ENCODE measurements around the gene ZFAND2B. TPM values are rescaled to one million over a fixed set of nuclear protein-coding genes. Genes with fewer than 3 reads are reported as not detected.

ZFAND2B gene
- total RNA-seq, 1 experiment from 2014 or later: 31.4 TPM

DNA sequence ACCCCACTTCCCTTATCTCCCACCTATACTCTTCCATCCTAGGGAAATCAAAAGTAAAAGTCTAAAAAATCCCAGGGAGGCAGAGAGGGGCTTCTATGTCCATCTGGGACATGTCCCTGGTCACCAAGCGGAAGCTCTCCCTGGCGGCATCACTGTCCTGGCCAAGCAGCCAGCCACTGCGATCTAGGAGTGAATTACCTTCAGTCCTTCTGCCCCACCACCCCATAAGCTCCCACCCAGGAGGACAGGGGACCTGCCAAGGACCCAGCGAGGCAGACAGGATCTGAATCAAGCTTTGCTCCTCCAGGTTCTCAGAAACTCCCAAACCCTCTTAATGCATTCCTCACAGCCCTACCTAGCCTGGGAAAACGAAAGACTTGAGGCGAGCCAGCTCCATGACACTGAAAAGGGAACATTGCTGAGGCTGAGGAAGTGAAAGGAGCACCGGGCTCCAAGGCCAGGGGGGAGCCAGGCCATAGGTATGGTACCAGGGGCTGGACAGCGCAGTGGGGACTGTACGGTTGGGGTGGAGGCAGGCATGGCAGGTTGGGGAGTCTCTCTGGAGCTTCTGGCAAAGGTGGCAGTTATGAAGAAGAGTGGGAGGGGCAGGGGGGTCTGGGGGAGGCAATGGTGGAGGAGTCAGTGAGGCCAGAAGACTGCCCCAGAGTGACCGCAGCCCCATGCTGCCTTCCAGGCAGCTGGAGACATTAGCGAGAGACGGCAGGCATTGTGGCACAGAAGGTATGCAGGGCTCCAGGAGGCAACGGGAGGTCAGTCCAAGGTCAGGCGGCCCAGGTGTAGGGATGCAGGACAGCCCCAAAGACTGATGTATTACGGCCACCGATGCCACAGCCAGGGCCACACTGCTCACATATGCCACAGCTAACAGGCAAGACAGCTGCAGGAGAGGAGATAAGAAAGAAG, 34.1 kb upstream of the ZFAND2B start:
- Histone ChIP-seq H3K36me3 (ENCODE audit: control insufficient read depth in 1 of 2, insufficient read depth in 2 of 2, low read length in 2 of 2) (peaks cover 0 to 7% of the 10 kb centered on the region in 2 experiments; a peak in 2 of 4 replicates), H3K9me2 (ENCODE audit: insufficient read depth) (no peaks in the 10 kb centered on the region), H3K4me2 (ENCODE audit: low read length) (no peak overlapping the region), H3K27me3 (ENCODE audit: insufficient read depth, low read length) (no peaks in the 10 kb centered on the region), H3K27ac (ENCODE audit: low read depth, low read length) (no peak overlapping the region), H4K20me1 (ENCODE audit: insufficient read depth) (no peaks in the 10 kb centered on the region), H3K9ac (ENCODE audit: low read length) (no peak overlapping the region), H3K79me2 (ENCODE audit: insufficient read depth, low read length) (peaks cover 7% of the 10 kb centered on the region; the same call in 1 of the 2 replicates), H3K4me3 (replicated peaks in 1 of 2; ENCODE audit: low read depth in 1 of 2, low read length in 2 of 2) (no peak overlapping the region), H2AFZ (ENCODE audit: low read depth, low read length, poor library complexity, severe bottlenecking) (no peak overlapping the region), H3K9me3 (ENCODE audit: control insufficient read depth in 1 of 2, insufficient read depth in 1 of 2, low read depth in 1 of 2, low read length in 2 of 2) (no peaks in the 10 kb centered on the region), H3K4me1 (ENCODE audit: control insufficient read depth in 1 of 2, insufficient read depth in 2 of 2, low read length in 2 of 2) (peaks cover 5 to 14% of the 10 kb centered on the region in 2 experiments)
- ATAC-seq (no peak), DNase-seq (ENCODE audit: low read depth, low spot score) (no peak)
- BruUV-seq (replicated peaks): no TSS peak
- POLR2A ChIA-PET: no interaction called here
- TF ChIP-seq, protein P1, sequence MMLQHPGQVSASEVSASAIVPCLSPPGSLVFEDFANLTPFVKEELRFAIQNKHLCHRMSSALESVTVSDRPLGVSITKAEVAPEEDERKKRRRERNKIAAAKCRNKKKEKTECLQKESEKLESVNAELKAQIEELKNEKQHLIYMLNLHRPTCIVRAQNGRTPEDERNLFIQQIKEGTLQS (IDR thresholded peaks at IDR 0.05): no peak
- TF ChIP-seq ZNF274 (IDR thresholded peaks at IDR 0.05; ENCODE audit: low read depth, low read length): no peak
- no peak for TF ChIP-seq SRF (IDR thresholded peaks at IDR 0.05; ENCODE audit: low read depth)
- TF ChIP-seq RAD21 (IDR thresholded peaks at IDR 0.05; ENCODE audit: low read depth): no peak
- no peak for TF ChIP-seq SP1 (IDR thresholded peaks at IDR 0.05; ENCODE audit: low read depth)
- no peak for TF ChIP-seq JUND (IDR thresholded peaks at IDR 0.05)
- TF ChIP-seq, protein P2, sequence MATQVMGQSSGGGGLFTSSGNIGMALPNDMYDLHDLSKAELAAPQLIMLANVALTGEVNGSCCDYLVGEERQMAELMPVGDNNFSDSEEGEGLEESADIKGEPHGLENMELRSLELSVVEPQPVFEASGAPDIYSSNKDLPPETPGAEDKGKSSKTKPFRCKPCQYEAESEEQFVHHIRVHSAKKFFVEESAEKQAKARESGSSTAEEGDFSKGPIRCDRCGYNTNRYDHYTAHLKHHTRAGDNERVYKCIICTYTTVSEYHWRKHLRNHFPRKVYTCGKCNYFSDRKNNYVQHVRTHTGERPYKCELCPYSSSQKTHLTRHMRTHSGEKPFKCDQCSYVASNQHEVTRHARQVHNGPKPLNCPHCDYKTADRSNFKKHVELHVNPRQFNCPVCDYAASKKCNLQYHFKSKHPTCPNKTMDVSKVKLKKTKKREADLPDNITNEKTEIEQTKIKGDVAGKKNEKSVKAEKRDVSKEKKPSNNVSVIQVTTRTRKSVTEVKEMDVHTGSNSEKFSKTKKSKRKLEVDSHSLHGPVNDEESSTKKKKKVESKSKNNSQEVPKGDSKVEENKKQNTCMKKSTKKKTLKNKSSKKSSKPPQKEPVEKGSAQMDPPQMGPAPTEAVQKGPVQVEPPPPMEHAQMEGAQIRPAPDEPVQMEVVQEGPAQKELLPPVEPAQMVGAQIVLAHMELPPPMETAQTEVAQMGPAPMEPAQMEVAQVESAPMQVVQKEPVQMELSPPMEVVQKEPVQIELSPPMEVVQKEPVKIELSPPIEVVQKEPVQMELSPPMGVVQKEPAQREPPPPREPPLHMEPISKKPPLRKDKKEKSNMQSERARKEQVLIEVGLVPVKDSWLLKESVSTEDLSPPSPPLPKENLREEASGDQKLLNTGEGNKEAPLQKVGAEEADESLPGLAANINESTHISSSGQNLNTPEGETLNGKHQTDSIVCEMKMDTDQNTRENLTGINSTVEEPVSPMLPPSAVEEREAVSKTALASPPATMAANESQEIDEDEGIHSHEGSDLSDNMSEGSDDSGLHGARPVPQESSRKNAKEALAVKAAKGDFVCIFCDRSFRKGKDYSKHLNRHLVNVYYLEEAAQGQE (IDR thresholded peaks at IDR 0.05; ENCODE audit: low read depth): no peak
- TF ChIP-seq, protein P3, sequence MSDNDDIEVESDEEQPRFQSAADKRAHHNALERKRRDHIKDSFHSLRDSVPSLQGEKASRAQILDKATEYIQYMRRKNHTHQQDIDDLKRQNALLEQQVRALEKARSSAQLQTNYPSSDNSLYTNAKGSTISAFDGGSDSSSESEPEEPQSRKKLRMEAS (IDR thresholded peaks at IDR 0.05): no peak
- TF ChIP-seq EGR1 (IDR thresholded peaks at IDR 0.05; ENCODE audit: low read depth): no peak
- no peak for TF ChIP-seq ZFX (IDR thresholded peaks at IDR 0.05)
- TF ChIP-seq SIN3A (IDR thresholded peaks at IDR 0.05; ENCODE audit: low read depth): no peak
- TF ChIP-seq ELF1 (IDR thresholded peaks at IDR 0.05; ENCODE audit: borderline replicate concordance, low read depth): no peak
- TF ChIP-seq, protein P4, sequence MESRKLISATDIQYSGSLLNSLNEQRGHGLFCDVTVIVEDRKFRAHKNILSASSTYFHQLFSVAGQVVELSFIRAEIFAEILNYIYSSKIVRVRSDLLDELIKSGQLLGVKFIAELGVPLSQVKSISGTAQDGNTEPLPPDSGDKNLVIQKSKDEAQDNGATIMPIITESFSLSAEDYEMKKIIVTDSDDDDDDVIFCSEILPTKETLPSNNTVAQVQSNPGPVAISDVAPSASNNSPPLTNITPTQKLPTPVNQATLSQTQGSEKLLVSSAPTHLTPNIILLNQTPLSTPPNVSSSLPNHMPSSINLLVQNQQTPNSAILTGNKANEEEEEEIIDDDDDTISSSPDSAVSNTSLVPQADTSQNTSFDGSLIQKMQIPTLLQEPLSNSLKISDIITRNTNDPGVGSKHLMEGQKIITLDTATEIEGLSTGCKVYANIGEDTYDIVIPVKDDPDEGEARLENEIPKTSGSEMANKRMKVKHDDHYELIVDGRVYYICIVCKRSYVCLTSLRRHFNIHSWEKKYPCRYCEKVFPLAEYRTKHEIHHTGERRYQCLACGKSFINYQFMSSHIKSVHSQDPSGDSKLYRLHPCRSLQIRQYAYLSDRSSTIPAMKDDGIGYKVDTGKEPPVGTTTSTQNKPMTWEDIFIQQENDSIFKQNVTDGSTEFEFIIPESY (IDR thresholded peaks at IDR 0.05; ENCODE audit: extremely low read depth, insufficient replicate concordance, low read length): no peak
- TF ChIP-seq FOSL1 (IDR thresholded peaks at IDR 0.05; ENCODE audit: low read depth): no peak
- TF ChIP-seq, protein P5, sequence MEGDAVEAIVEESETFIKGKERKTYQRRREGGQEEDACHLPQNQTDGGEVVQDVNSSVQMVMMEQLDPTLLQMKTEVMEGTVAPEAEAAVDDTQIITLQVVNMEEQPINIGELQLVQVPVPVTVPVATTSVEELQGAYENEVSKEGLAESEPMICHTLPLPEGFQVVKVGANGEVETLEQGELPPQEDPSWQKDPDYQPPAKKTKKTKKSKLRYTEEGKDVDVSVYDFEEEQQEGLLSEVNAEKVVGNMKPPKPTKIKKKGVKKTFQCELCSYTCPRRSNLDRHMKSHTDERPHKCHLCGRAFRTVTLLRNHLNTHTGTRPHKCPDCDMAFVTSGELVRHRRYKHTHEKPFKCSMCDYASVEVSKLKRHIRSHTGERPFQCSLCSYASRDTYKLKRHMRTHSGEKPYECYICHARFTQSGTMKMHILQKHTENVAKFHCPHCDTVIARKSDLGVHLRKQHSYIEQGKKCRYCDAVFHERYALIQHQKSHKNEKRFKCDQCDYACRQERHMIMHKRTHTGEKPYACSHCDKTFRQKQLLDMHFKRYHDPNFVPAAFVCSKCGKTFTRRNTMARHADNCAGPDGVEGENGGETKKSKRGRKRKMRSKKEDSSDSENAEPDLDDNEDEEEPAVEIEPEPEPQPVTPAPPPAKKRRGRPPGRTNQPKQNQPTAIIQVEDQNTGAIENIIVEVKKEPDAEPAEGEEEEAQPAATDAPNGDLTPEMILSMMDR (IDR thresholded peaks at IDR 0.05 in 2 of 3, conservative IDR thresholded peaks at IDR 0.05 in 1 of 3; ENCODE audit: borderline replicate concordance in 1 of 3, insufficient read depth in 1 of 3, low read depth in 2 of 3, low read length in 2 of 3): no peak
- TF ChIP-seq TCF7L2 (IDR thresholded peaks at IDR 0.05; ENCODE audit: borderline replicate concordance, extremely low read depth, insufficient read depth, insufficient read length): no peak
- no peak for TF ChIP-seq CBX3 (IDR thresholded peaks at IDR 0.05; ENCODE audit: low read depth)
- no peak for TF ChIP-seq POLR2AphosphoS5 (IDR thresholded peaks at IDR 0.05; ENCODE audit: low read depth, low read length)
- TF ChIP-seq EZH2phosphoT487 (IDR thresholded peaks at IDR 0.05; ENCODE audit: borderline replicate concordance): no peak
- CTCF ChIA-PET: no interaction called here
- intact Hi-C loops (cut with micrococcal nuclease): loop anchor here (10.0 kb wide), 1 partner anchor 362 kb away; no protein-coding TSS in a partner anchor
- RAD21 ChIA-PET (ENCODE audit: low non-redundant PET in 1 of 2, low total read pairs in 2 of 2, uncharacterized antibody in 2 of 2, unreplicated experiment in 2 of 2): no interaction called here
